ENCODE data around the gene ATP2B2.

Gene ATP2B2

DNA sequence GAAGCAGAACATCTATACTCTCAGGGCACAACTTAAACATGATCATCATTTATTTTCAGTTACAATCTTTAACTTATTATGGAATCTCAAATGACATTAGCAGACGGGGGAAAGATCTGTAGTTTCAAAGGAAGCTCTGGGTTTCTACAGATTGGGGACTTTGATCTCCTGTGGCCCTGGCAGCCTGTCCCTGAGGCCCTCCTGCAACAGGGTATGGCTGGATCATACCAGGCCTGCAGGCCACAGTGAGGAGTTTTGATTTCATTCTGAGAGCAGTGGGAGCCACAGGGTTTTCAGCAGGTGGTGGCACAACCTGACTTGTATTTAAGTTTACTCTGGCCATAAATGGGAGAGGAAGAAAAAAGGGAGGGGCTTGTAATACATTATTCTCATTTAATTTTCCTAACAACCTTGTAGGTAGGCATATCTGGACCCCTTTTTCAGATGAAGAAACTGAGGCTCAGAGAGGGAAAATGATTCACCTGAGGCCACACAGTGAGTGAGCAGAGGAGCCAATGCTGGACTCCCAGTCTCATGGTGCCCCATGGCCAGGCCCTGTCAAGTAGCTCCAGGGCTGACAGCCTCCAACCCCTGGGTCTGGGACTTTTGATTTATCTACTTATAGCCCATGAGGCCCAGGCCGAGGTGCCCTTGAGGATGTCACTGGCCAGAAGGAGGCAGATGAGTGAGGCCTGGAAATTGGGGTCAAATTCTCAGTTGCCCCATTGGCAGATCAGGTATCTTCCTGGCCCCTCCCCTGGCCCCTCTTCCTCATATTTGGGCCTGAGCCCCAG, 71.0 kb downstream of the ATP2B2 start:
- Histone ChIP-seq H3K27ac (ENCODE audit: insufficient read depth, low read length, poor library complexity, severe bottlenecking) (no peak overlapping the region), H3K4me3 (ENCODE audit: insufficient read depth, low read depth, low read length, poor library complexity, severe bottlenecking) (no peak overlapping the region), H3K9me3 (ENCODE audit: control insufficient read depth, low read length) (no peaks in the 10 kb centered on the region), H3K4me1 (ENCODE audit: control insufficient read depth, insufficient read depth, low read length, poor library complexity, severe bottlenecking) (peaks cover 16% of the 10 kb centered on the region), H3K36me3 (ENCODE audit: control insufficient read depth, insufficient read depth, low read length) (no peaks in the 10 kb centered on the region), H3K27me3 (replicated peaks; ENCODE audit: control insufficient read depth, insufficient read depth, low read length, poor library complexity, severe bottlenecking) (no peaks in the 10 kb centered on the region)
- DNase-seq, result no peak

DNA sequence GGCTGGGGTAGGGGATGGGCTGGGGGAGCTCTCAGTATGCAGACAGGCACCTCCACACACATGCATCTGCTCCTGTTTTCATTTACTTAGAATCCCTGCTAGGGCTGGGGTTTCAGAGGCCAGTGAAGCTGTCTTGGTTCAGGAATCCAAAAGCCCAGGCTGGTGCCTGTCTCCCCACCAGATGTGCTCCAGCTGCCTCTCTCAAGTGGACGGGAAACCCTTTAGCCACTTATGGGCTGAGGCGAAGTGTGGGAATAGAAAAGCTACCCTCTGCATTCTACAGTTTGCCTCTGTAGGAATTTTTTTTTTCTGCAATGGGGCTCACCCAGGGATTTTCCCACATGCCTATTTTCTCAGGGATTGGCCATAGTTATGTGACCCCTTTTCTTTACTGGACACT, 72.5 kb downstream of the ATP2B2 start:
- no peaks in the 10 kb centered on the region for H3K9me3 ChIP-seq (ENCODE audit: control insufficient read depth, low read length)
- H3K4me3 ChIP-seq (ENCODE audit: insufficient read depth, low read depth, low read length, poor library complexity, severe bottlenecking), result no peak overlapping the region
- no peak overlapping the region for H3K27ac ChIP-seq (ENCODE audit: insufficient read depth, low read length, poor library complexity, severe bottlenecking)
- no peaks in the 10 kb centered on the region for H3K27me3 ChIP-seq (replicated peaks; ENCODE audit: control insufficient read depth, insufficient read depth, low read length, poor library complexity, severe bottlenecking)
- H3K36me3 ChIP-seq (ENCODE audit: control insufficient read depth, insufficient read depth, low read length), result no peaks in the 10 kb centered on the region
- peaks cover 16% of the 10 kb centered on the region for H3K4me1 ChIP-seq (ENCODE audit: control insufficient read depth, insufficient read depth, low read length, poor library complexity, severe bottlenecking)
- DNase-seq, result no peak

DNA sequence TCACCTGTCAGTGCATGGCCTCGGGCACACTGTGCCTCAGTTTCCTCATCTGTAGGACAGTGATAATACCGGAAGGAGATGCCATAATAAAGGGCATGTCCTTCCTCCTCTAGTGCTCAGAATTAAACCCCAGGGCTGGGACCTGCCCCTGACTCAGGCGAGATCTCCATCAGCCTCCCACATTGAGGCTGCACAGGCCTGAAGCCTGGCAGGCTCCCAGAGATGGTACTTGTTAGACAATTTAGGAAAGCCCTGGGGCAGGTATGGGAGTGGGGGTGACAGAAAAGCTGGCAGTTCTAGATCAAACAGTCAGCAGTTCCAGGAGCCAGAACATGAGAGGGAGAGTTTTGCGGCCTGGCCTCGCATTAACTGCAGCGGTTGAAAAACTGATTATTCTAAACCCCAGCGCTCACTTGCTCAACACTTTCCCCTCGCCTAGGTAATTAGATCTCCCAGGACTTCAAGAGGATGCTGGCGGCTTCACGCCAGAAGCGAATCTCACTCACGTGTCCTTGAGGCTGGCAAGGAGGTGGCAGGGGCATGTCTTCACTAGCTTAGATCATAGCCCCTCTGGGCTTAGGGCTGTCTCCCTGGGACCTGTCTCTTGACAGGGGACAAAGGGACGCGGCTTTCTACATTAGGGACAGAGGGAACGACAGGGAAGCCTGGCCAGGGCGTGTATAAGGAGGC, 73.1 kb downstream of the ATP2B2 start:
- H3K4me1 ChIP-seq (ENCODE audit: control insufficient read depth, insufficient read depth, low read length, poor library complexity, severe bottlenecking), result peaks cover 11% of the 10 kb centered on the region
- no peak for DNase-seq
- no peak overlapping the region for H3K4me3 ChIP-seq (ENCODE audit: insufficient read depth, low read depth, low read length, poor library complexity, severe bottlenecking)
- H3K27ac ChIP-seq (ENCODE audit: insufficient read depth, low read length, poor library complexity, severe bottlenecking), result no peak overlapping the region
- H3K9me3 ChIP-seq (ENCODE audit: control insufficient read depth, low read length), result no peaks in the 10 kb centered on the region
- no peaks in the 10 kb centered on the region for H3K27me3 ChIP-seq (replicated peaks; ENCODE audit: control insufficient read depth, insufficient read depth, low read length, poor library complexity, severe bottlenecking)
- H3K36me3 ChIP-seq (ENCODE audit: control insufficient read depth, insufficient read depth, low read length), result no peaks in the 10 kb centered on the region

DNA sequence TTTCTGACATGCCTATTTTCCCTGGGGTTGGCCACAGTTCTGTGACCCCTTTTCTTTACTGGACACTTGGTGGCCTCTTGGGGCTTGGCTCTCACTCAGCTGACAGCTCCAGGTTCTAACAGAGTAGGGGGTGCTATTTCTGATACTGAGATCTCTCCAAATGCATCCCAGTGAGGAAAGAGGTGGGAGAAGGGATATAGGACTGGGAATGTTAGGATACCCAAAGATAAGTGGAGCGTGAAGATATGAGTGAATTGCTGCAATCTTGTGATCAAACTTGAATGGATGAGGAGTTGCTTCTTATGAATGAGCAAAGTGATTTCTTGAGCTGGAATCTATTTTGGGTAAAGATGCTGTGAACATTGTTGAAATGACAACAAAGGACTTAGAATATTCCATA, 74.6 kb downstream of the ATP2B2 start:
- Histone ChIP-seq H3K36me3 (ENCODE audit: control insufficient read depth, insufficient read depth, low read length) (no peaks in the 10 kb centered on the region), H3K27ac (ENCODE audit: insufficient read depth, low read length, poor library complexity, severe bottlenecking) (no peak overlapping the region), H3K4me1 (ENCODE audit: control insufficient read depth, insufficient read depth, low read length, poor library complexity, severe bottlenecking) (no peaks in the 10 kb centered on the region), H3K9me3 (ENCODE audit: control insufficient read depth, low read length) (no peaks in the 10 kb centered on the region), H3K27me3 (replicated peaks; ENCODE audit: control insufficient read depth, insufficient read depth, low read length, poor library complexity, severe bottlenecking) (no peaks in the 10 kb centered on the region), H3K4me3 (ENCODE audit: insufficient read depth, low read depth, low read length, poor library complexity, severe bottlenecking) (no peak overlapping the region)
- no peak for DNase-seq

DNA sequence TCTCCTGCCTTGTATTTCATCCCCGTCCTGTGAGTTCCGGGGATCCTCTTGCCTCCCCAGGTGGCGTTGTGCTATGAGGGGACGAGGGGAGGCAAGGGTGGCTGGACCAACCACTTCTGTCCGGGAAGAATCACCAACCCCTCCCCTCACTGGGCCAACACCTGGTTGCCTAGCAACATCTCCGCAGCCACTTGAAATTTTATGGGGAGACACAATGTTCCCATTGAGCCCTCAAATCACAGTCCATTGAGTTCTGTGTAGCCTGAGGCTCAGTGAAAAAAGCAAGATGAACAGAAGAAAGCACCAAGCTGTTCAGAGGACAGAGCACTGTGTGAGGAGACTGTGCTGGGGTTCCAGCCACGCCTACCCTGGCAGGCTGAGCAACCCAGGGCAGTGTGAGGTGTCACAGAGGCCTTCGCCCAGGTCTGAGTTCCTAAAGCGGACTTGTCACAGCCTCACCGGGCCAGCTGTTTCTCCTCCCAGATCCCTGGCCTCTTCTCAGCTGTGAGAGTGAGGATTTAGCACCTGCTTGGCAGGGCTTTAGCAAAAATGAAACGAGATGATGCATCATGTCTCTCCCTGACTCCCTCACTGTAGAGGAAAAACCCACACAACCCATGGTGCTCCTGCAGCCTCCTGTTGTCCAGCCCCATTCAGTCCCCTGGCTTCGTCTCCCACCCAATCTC, 76.8 kb downstream of the ATP2B2 start:
- H3K27ac ChIP-seq (ENCODE audit: insufficient read depth, low read length, poor library complexity, severe bottlenecking), result no peak overlapping the region
- H3K27me3 ChIP-seq (replicated peaks; ENCODE audit: control insufficient read depth, insufficient read depth, low read length, poor library complexity, severe bottlenecking), result no peaks in the 10 kb centered on the region
- H3K4me1 ChIP-seq (ENCODE audit: control insufficient read depth, insufficient read depth, low read length, poor library complexity, severe bottlenecking), result no peaks in the 10 kb centered on the region

DNA sequence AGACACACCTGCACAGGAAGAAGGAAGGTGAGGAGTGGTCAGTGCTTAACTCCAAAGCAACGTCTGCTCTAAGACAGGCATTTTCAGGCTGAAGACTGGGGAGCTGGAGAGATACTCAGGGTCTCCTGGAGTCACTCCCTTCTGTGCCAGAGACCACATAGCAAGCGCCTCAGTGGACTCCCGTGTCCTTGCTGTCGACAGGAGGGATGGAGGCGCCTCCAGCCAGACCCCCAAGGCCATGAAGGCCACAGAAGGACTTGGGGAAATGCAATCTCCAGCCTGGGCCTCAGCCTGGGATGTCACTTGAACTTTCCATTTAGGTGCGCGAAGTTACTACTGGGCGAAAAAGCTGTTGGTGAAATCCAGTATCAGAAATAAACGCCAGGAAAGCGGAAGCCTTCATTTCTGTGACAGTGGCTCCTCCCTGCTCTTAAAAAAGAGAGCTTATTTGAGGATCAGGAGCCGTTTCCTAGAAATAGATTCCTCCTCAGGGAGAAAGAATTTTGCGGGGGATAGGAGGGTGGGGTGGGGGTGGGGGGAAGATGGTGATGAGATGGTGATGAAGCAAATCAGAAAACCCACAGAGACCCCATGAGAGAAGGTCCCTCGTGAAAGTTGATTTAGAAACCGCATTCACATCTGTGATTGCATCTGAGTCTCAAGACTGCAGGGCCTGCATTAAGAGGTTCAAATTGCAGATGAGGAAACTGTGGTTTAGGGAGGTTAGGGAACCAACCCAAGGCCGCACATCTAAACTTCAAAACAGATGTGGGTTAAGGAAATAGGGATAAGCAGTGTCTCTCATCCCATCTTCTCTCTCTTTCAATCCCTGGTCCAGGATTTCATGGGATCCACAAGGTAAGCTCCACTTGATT, 78.8 kb downstream of the ATP2B2 start:
- H3K27me3 ChIP-seq (replicated peaks; ENCODE audit: control insufficient read depth, insufficient read depth, low read length, poor library complexity, severe bottlenecking), result no peaks in the 10 kb centered on the region
- no peaks in the 10 kb centered on the region for H3K9me3 ChIP-seq (ENCODE audit: control insufficient read depth, low read length)
- no peak overlapping the region for H3K27ac ChIP-seq (ENCODE audit: insufficient read depth, low read length, poor library complexity, severe bottlenecking)
- DNase-seq, result no peak
- no peak overlapping the region for H3K4me3 ChIP-seq (ENCODE audit: insufficient read depth, low read depth, low read length, poor library complexity, severe bottlenecking)
- H3K36me3 ChIP-seq (ENCODE audit: control insufficient read depth, insufficient read depth, low read length), result no peaks in the 10 kb centered on the region
- H3K4me1 ChIP-seq (ENCODE audit: control insufficient read depth, insufficient read depth, low read length, poor library complexity, severe bottlenecking), result no peaks in the 10 kb centered on the region

More for the DNA sequence above, 76.8 kb downstream of the ATP2B2 start:
- no peak for DNase-seq
- Histone ChIP-seq H3K36me3 (ENCODE audit: control insufficient read depth, insufficient read depth, low read length) (no peaks in the 10 kb centered on the region), H3K9me3 (ENCODE audit: control insufficient read depth, low read length) (no peaks in the 10 kb centered on the region), H3K4me3 (ENCODE audit: insufficient read depth, low read depth, low read length, poor library complexity, severe bottlenecking) (no peak overlapping the region)

DNA sequence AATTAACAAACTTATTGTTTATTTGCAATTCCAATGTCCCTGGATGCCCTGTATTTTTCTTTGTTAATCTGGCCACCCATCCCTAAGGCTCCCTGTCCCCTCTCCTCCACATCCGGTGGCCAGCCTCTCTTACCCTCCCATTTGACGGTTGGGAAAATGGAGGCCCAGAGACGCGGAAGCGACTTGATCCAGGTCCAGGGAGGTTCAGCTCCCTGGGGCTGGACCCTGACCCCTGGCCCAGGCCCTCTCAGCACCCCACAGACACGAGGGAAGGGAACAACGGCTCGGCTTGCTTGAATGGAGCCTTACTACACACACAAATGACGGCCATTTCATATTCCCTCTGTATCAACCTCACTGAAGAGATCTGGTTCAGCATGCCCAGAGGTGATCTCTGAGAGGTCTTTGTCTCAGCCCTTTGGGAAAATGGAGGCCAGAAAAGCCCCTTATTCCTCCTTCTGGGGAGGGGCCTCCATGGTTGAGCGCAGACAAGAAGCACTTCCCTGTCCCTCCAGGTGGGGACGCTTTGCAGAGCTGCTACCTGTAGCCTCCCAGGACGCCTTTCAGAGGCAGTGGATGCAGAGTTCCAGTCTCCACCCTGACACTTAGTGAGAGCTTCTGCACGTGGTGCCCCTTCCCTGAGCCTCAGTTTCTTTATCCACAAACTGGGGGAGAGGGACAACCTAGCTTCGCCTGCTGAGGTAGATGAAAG, 82.1 kb downstream of the ATP2B2 start:
- Histone ChIP-seq H3K4me3 (ENCODE audit: insufficient read depth, low read depth, low read length, poor library complexity, severe bottlenecking) (no peak overlapping the region), H3K4me1 (ENCODE audit: control insufficient read depth, insufficient read depth, low read length, poor library complexity, severe bottlenecking) (peaks cover 3% of the 10 kb centered on the region), H3K9me3 (ENCODE audit: control insufficient read depth, low read length) (no peaks in the 10 kb centered on the region), H3K27me3 (replicated peaks; ENCODE audit: control insufficient read depth, insufficient read depth, low read length, poor library complexity, severe bottlenecking) (no peaks in the 10 kb centered on the region), H3K36me3 (ENCODE audit: control insufficient read depth, insufficient read depth, low read length) (no peaks in the 10 kb centered on the region), H3K27ac (ENCODE audit: insufficient read depth, low read length, poor library complexity, severe bottlenecking) (no peak overlapping the region)
- no peak for DNase-seq

DNA sequence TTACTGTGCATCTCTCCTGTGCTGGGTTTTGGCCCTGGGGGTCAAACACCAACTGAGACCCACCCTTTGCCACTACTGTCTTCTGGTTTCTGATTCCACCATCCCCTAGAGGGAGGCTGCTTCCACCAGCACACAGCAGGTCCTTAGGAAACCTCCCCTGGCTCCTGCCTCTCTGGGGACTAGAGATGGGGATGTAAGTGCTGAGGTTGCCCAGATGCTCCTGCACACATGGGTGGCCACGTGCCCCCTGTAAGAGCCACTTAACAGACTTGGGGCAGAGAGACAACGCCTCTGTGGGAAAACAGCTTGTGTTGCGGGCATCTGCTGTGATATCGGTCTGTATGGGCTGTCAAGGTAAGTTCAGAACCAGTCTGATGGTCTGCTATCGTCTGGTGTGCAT, 83.4 kb downstream of the ATP2B2 start:
- peaks cover 3% of the 10 kb centered on the region for H3K4me1 ChIP-seq (ENCODE audit: control insufficient read depth, insufficient read depth, low read length, poor library complexity, severe bottlenecking)
- no peaks in the 10 kb centered on the region for H3K36me3 ChIP-seq (ENCODE audit: control insufficient read depth, insufficient read depth, low read length)
- H3K27me3 ChIP-seq (replicated peaks; ENCODE audit: control insufficient read depth, insufficient read depth, low read length, poor library complexity, severe bottlenecking), result no peaks in the 10 kb centered on the region
- H3K9me3 ChIP-seq (ENCODE audit: control insufficient read depth, low read length), result no peaks in the 10 kb centered on the region
- no peak for DNase-seq
- H3K4me3 ChIP-seq (ENCODE audit: insufficient read depth, low read depth, low read length, poor library complexity, severe bottlenecking), result no peak overlapping the region
- H3K27ac ChIP-seq (ENCODE audit: insufficient read depth, low read length, poor library complexity, severe bottlenecking), result no peak overlapping the region

DNA sequence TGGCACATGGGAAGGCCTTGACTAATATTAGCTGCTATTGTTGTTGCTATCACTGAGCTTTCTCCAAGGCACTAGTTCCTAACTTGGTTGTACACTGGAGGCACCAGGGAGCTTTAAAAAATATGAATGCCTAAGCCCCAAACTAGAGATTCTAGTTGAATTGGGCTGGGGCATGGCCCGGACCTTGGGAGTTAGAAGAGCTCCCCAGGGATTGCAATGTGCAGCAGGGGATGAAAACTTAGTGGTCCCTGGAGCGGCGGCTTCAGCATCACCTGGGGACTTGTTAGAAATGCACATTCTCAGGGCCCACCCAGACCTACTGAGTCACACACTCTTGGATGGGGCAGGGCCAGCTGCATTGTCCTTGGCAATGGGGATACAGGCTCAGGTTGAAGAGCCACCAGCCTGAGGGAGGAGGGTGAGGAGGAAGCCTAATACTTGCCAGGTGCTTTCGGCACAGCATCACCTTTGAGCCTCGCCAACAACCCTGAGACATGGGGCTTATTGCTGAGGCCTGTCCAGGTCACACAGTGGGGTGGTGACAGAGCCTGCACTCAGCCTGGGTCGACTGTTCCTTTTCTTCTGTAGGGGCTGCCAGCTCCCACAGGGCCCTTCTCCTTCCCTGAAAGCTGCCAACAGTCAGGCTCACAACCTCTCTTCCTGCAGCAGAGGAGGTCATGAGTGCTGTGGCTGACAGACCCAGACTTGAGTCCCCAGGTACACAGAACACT, 84.5 kb downstream of the ATP2B2 start:
- no peak for DNase-seq
- Histone ChIP-seq H3K27me3 (replicated peaks; ENCODE audit: control insufficient read depth, insufficient read depth, low read length, poor library complexity, severe bottlenecking) (no peaks in the 10 kb centered on the region), H3K4me3 (ENCODE audit: insufficient read depth, low read depth, low read length, poor library complexity, severe bottlenecking) (no peak overlapping the region), H3K4me1 (ENCODE audit: control insufficient read depth, insufficient read depth, low read length, poor library complexity, severe bottlenecking) (peaks cover 3% of the 10 kb centered on the region), H3K36me3 (ENCODE audit: control insufficient read depth, insufficient read depth, low read length) (no peaks in the 10 kb centered on the region), H3K9me3 (ENCODE audit: control insufficient read depth, low read length) (no peaks in the 10 kb centered on the region), H3K27ac (ENCODE audit: insufficient read depth, low read length, poor library complexity, severe bottlenecking) (no peak overlapping the region)

Data from effector memory CD4-positive, alpha-beta T cell (primary cell).